ENCODE data around the gene MAPK8IP3. TPM values are rescaled to one million over a fixed set of nuclear protein-coding genes. Genes with fewer than 3 reads are reported as not detected.
A peak's percentile ranks its signal among the peaks of the same experiment; 100 is the strongest.

The MAPK8IP3 gene
- total and polyA plus RNA-seq, 9 of the 15 experiments (the other 6 are each of a cell fraction or from before 2014, with no cell fraction given): 0.17 to 58.7 (median 16.7) TPM

- peaks cover 3% of the 10 kb centered on the region; the same call in 1 of the 3 replicates for H3K36me3 ChIP-seq (ENCODE audit: control insufficient read depth, insufficient read depth, low read length)
- H4K20me1 ChIP-seq (replicated peaks; ENCODE audit: control insufficient read depth, insufficient read depth, low read length): no peaks in the 10 kb centered on the region
- DNase-seq (ENCODE audit: extremely low read depth in 1 of 4, low spot score in 3 of 4) (no peak), ATAC-seq (no peak), FAIRE-seq (no peak)
- BruUV-seq (replicated peaks): no TSS peak
- H3K27ac ChIP-seq (ENCODE audit: extremely low read depth, low read depth, low read length): no peak overlapping the region
- in situ Hi-C loops (cut with MboI): no loop called here
- WGBS (ENCODE audit: insufficient coverage, low coverage, missing lambda C conversion rate): 77% methylated on average over 19 of the region's 27 CpGs
- no peaks in the 10 kb centered on the region for H3K79me2 ChIP-seq (ENCODE audit: control insufficient read depth, insufficient read depth, low read length)
- H3K9me3 ChIP-seq (replicated peaks; ENCODE audit: control insufficient read depth, insufficient read depth, low read depth, low read length): no peaks in the 10 kb centered on the region
- no peaks in the 10 kb centered on the region for H3K9me1 ChIP-seq (ENCODE audit: control insufficient read depth, insufficient read depth, low read length)
- intact Hi-C loops (cut with micrococcal nuclease): no loop called here
- no peak for TF ChIP-seq NFIC (IDR thresholded peaks at IDR 0.05)
- TF ChIP-seq RBFOX2 (IDR thresholded peaks at IDR 0.05; ENCODE audit: low read depth, low read length): 0 out of 2 replicates have a peak, but pooled peaks have one; percentile 9
- peak; percentile 54; the same call in 1 of the 2 replicates for TF ChIP-seq POLR2G (IDR thresholded peaks at IDR 0.05; ENCODE audit: low read depth, low read length)
- POLR2A ChIA-PET: no interaction called here
- H2AFZ ChIP-seq (ENCODE audit: low read depth, low read length): no peak overlapping the region
- H3K4me3 ChIP-seq: no peak overlapping the region
- no peak overlapping the region for H3K4me2 ChIP-seq (ENCODE audit: insufficient read depth, low read length)
- CTCF ChIA-PET (ENCODE audit: low intra/inter-chr PET ratio): no interaction called here
- no peaks in the 10 kb centered on the region for H3K27me3 ChIP-seq (ENCODE audit: control insufficient read depth in 2 of 2, insufficient read depth in 2 of 2, low read length in 2 of 2)
- peaks cover 0 to 49% of the 10 kb centered on the region in 2 experiments; a peak in 2 of 5 replicates for H3K4me1 ChIP-seq (replicated peaks in 1 of 2; ENCODE audit: control insufficient read depth in 2 of 2, insufficient read depth in 2 of 2, low read length in 2 of 2)
- peak overlapping the region in 1 of 2 experiments; percentile 13; a peak in 1 of 4 replicates for H3K9ac ChIP-seq (ENCODE audit: insufficient read depth in 1 of 2, low read depth in 2 of 2, low read length in 2 of 2)
Measured at GRCh38 chr16:1818204-1818872, 112.3 kb downstream of the MAPK8IP3 start.

- peaks cover 3% of the 10 kb centered on the region; the same call in 1 of the 3 replicates for H3K36me3 ChIP-seq (ENCODE audit: control insufficient read depth, insufficient read depth, low read length)
- BruUV-seq (replicated peaks): no TSS peak
- no peak overlapping the region for H3K4me2 ChIP-seq (ENCODE audit: insufficient read depth, low read length)
- no peaks in the 10 kb centered on the region for H3K9me1 ChIP-seq (ENCODE audit: control insufficient read depth, insufficient read depth, low read length)
- POLR2A ChIA-PET: no interaction called here
- DNase-seq (ENCODE audit: extremely low read depth in 1 of 4, low spot score in 3 of 4) (no peak), ATAC-seq (no peak), FAIRE-seq (no peak)
- WGBS (ENCODE audit: insufficient coverage, low coverage, missing lambda C conversion rate): 81% methylated on average over 29 of the region's 35 CpGs
- no peak overlapping the region for H3K27ac ChIP-seq (ENCODE audit: extremely low read depth, low read depth, low read length)
- in situ Hi-C loops (cut with MboI): no loop called here
- no peak overlapping the region for H3K4me3 ChIP-seq
- intact Hi-C loops (cut with micrococcal nuclease): no loop called here
- H3K4me1 ChIP-seq (replicated peaks in 1 of 2; ENCODE audit: control insufficient read depth in 2 of 2, insufficient read depth in 2 of 2, low read length in 2 of 2): peaks cover 0 to 49% of the 10 kb centered on the region in 2 experiments; a peak in 2 of 5 replicates
- H3K27me3 ChIP-seq (ENCODE audit: control insufficient read depth in 2 of 2, insufficient read depth in 2 of 2, low read length in 2 of 2): no peaks in the 10 kb centered on the region
- no peaks in the 10 kb centered on the region for H3K79me2 ChIP-seq (ENCODE audit: control insufficient read depth, insufficient read depth, low read length)
- no peaks in the 10 kb centered on the region for H3K9me3 ChIP-seq (replicated peaks; ENCODE audit: control insufficient read depth, insufficient read depth, low read depth, low read length)
- CTCF ChIA-PET (ENCODE audit: low intra/inter-chr PET ratio): no interaction called here
- peak overlapping the region in 1 of 2 experiments; percentile 13; a peak in 1 of 4 replicates for H3K9ac ChIP-seq (ENCODE audit: insufficient read depth in 1 of 2, low read depth in 2 of 2, low read length in 2 of 2)
- no peaks in the 10 kb centered on the region for H4K20me1 ChIP-seq (replicated peaks; ENCODE audit: control insufficient read depth, insufficient read depth, low read length)
- H2AFZ ChIP-seq (ENCODE audit: low read depth, low read length): no peak overlapping the region
- no peak for TF ChIP-seq ZBTB49 (CRISPR knock-in tag; IDR thresholded peaks at IDR 0.05; ENCODE audit: borderline replicate concordance)
Measured at GRCh38 chr16:1818873-1819525, 113.0 kb downstream of the MAPK8IP3 start.
